WERI-Rb-1 (cell line): Measurements from ENCODE around the gene TRH.

ENCODE experiments used
- DNase-seq: peaks from one replicate; pipeline ENCODE4 v3.0.0-alpha.2; 2020
- H3K27ac ChIP-seq: fragments of 250-450 bp; sonication (Bioruptor Pico); 2 replicates; pipeline ENCODE4 v1.5.1; 2020; ENCODE audit warnings: mild to moderate bottlenecking, moderate library complexity
- H3K27me3 ChIP-seq: fragments of 250-450 bp; sonication (Bioruptor Pico); 2 replicates; pipeline ENCODE4 v1.5.1; 2021; ENCODE audit warnings: mild to moderate bottlenecking, low read depth, moderate library complexity; ENCODE audit not compliant: insufficient read depth, severe bottlenecking
- H3K36me3 ChIP-seq: fragments of 250-450 bp; sonication (Bioruptor Pico); 2 replicates; pipeline ENCODE4 v1.5.1; 2020; ENCODE audit warnings: mild to moderate bottlenecking, moderate library complexity
- H3K4me3 ChIP-seq: 2 replicates; pipeline ENCODE4 v1.5.1; 2011; ENCODE audit warnings: low read depth, mild to moderate bottlenecking, control low read depth, low read length
- H3K9me3 ChIP-seq: fragments of 250-450 bp; sonication (Bioruptor Pico); 2 replicates; pipeline ENCODE4 v1.5.1; 2021; ENCODE audit warnings: mild to moderate bottlenecking, moderate library complexity; ENCODE audit not compliant: severe bottlenecking
- CTCF ChIP-seq: IDR thresholded peaks from 2 replicates; pipeline ENCODE4 v1.5.1; 2011; ENCODE audit warnings: low read depth, mild to moderate bottlenecking, control low read depth, inconsistent platforms, low read length

The TRH gene

GRCh38 chr3:129966876-129967275 is 7.6 kb upstream of the TRH start:
- no peaks in the 10 kb centered on the region for H3K27me3 ChIP-seq

GRCh38 chr3:129967761-129968160 is 6.8 kb upstream of the TRH start:
- Histone ChIP-seq H3K27ac (no peak overlapping the region), H3K27me3 (no peaks in the 10 kb centered on the region), H3K36me3 (peaks cover 3% of the 10 kb centered on the region), H3K9me3 (no peaks in the 10 kb centered on the region), H3K4me3 (no peak overlapping the region)
- no peak for TF ChIP-seq CTCF
- DNase-seq = no peak

More at GRCh38 chr3:129966876-129967275, 7.6 kb upstream of the TRH start:
- Histone ChIP-seq H3K27ac (no peak overlapping the region; the same call in 1 of the 2 replicates), H3K36me3 (peaks cover 3% of the 10 kb centered on the region), H3K9me3 (no peaks in the 10 kb centered on the region), H3K4me3 (no peak overlapping the region)
- no peak for DNase-seq
- no peak for TF ChIP-seq CTCF

GRCh38 chr3:129971351-129972052 is 3.0 kb upstream of the TRH start:
- TF ChIP-seq CTCF = no peak
- Histone ChIP-seq H3K27ac (peak overlapping the region; percentile 40), H3K4me3 (no peak overlapping the region), H3K36me3 (peaks cover 3% of the 10 kb centered on the region), H3K9me3 (no peaks in the 10 kb centered on the region), H3K27me3 (no peaks in the 10 kb centered on the region)
- DNase-seq = no peak

- no peaks in the 10 kb centered on the region for H3K27me3 ChIP-seq
- no peaks in the 10 kb centered on the region for H3K9me3 ChIP-seq
- no peaks in the 10 kb centered on the region; the same call in none of the 2 replicates for H3K36me3 ChIP-seq
- no peak for TF ChIP-seq CTCF
- H3K27ac ChIP-seq = no peak overlapping the region
- H3K4me3 ChIP-seq = no peak overlapping the region
- DNase-seq = no peak
Measured at GRCh38 chr3:129972301-129972700, 2.2 kb upstream of the TRH start.

- no peak for DNase-seq
Measured at GRCh38 chr3:129973853-129974563, 512 bp upstream of the TRH start.

More at GRCh38 chr3:129973853-129974563, 512 bp upstream of the TRH start:
- H3K27ac ChIP-seq = no peak overlapping the region
- TF ChIP-seq CTCF = no peak
- no peak overlapping the region for H3K4me3 ChIP-seq
- no peaks in the 10 kb centered on the region; the same call in 1 of the 2 replicates for H3K36me3 ChIP-seq
- no peaks in the 10 kb centered on the region for H3K27me3 ChIP-seq
- no peaks in the 10 kb centered on the region for H3K9me3 ChIP-seq
